Measurements from ENCODE around the gene VAV1. TPM values are rescaled to one million over a fixed set of nuclear protein-coding genes. Genes with fewer than 3 reads are reported as not detected.

The VAV1 gene
- total and polyA plus RNA-seq, 7 donors, result 0.20 to 1.8 (median 1.1) TPM

- H3K4me3 ChIP-seq, result no peak overlapping the region
- no peaks in the 10 kb centered on the region for H3K9me3 ChIP-seq
- no peaks in the 10 kb centered on the region for H3K4me1 ChIP-seq
- 91 to 94% (median 94%) methylated on average over 2 of the region's 2 CpGs for WGBS, 3 donors
- H3K27me3 ChIP-seq (ENCODE audit: insufficient read depth in 3 of 3, low read length in 2 of 3), result no peaks in the 10 kb centered on the region
- DNase-seq (no peak), ATAC-seq (no peak)
- H3K27ac ChIP-seq, result no peak overlapping the region
- no peak for TF ChIP-seq CTCF (IDR thresholded peaks at IDR 0.05)
- no peaks in the 10 kb centered on the region for H3K36me3 ChIP-seq (ENCODE audit: insufficient read depth in 1 of 2, low read depth in 1 of 2)
- intact Hi-C loops (cut with DNase I), result no loop called here
These were observed 61.9 kb downstream of the VAV1 start for GRCh38 chr19:6834433-6834832.

GRCh38 chr19:6835501-6835900 is 63.0 kb downstream of the VAV1 start:
- WGBS, 3 donors, result 89 to 91% (median 91%) methylated on average over 3 of the region's 3 CpGs
- Histone ChIP-seq H3K4me1 (no peaks in the 10 kb centered on the region), H3K4me3 (no peak overlapping the region), H3K36me3 (ENCODE audit: insufficient read depth in 1 of 2, low read depth in 1 of 2) (no peaks in the 10 kb centered on the region), H3K9me3 (no peaks in the 10 kb centered on the region), H3K27me3 (ENCODE audit: insufficient read depth in 3 of 3, low read length in 2 of 3) (no peaks in the 10 kb centered on the region), H3K27ac (no peak overlapping the region)
- intact Hi-C loops (cut with DNase I), result no loop called here
- DNase-seq (no peak), ATAC-seq (no peak)
- TF ChIP-seq CTCF (IDR thresholded peaks at IDR 0.05), result no peak

- ATAC-seq (no peak), DNase-seq (no peak)
- no peaks in the 10 kb centered on the region for H3K9me3 ChIP-seq
- no peak for TF ChIP-seq CTCF (IDR thresholded peaks at IDR 0.05)
- H3K4me1 ChIP-seq, result no peaks in the 10 kb centered on the region
- H3K27ac ChIP-seq, result no peak overlapping the region
- H3K36me3 ChIP-seq (ENCODE audit: insufficient read depth in 1 of 2, low read depth in 1 of 2), result no peaks in the 10 kb centered on the region
- intact Hi-C loops (cut with DNase I), result no loop called here
- H3K4me3 ChIP-seq, result no peak overlapping the region
- WGBS, 3 donors, result 39 to 53% (median 47%) methylated on average over 2 of the region's 2 CpGs
- no peaks in the 10 kb centered on the region for H3K27me3 ChIP-seq (ENCODE audit: insufficient read depth in 3 of 3, low read length in 2 of 3)
These were observed 65.0 kb downstream of the VAV1 start for GRCh38 chr19:6837525-6837924.

GRCh38 chr19:6838062-6838655 is 65.7 kb downstream of the VAV1 start:
- intact Hi-C loops (cut with DNase I), result no loop called here
- Histone ChIP-seq H3K27me3 (ENCODE audit: insufficient read depth in 3 of 3, low read length in 2 of 3) (no peaks in the 10 kb centered on the region), H3K27ac (no peak overlapping the region), H3K36me3 (ENCODE audit: insufficient read depth in 1 of 2, low read depth in 1 of 2) (no peaks in the 10 kb centered on the region), H3K4me1 (no peaks in the 10 kb centered on the region), H3K9me3 (no peaks in the 10 kb centered on the region), H3K4me3 (no peak overlapping the region)
- no peak for TF ChIP-seq CTCF (IDR thresholded peaks at IDR 0.05)
- no peak for DNase-seq
- 82 to 87% (median 82%) methylated on average over 3 of the region's 3 CpGs for WGBS, 3 donors
- ATAC-seq, result no peak

All from psoas muscle (tissue), 8 donors.